ENCODE results near the gene IL17REL. TPM values are rescaled to one million over a fixed set of nuclear protein-coding genes. Genes with fewer than 3 reads are reported as not detected.

Gene IL17REL
- total and polyA plus RNA-seq, 2 of the 13 experiments (the other 11 are each of a cell fraction or from before 2014, with no cell fraction given): not detected

DNA sequence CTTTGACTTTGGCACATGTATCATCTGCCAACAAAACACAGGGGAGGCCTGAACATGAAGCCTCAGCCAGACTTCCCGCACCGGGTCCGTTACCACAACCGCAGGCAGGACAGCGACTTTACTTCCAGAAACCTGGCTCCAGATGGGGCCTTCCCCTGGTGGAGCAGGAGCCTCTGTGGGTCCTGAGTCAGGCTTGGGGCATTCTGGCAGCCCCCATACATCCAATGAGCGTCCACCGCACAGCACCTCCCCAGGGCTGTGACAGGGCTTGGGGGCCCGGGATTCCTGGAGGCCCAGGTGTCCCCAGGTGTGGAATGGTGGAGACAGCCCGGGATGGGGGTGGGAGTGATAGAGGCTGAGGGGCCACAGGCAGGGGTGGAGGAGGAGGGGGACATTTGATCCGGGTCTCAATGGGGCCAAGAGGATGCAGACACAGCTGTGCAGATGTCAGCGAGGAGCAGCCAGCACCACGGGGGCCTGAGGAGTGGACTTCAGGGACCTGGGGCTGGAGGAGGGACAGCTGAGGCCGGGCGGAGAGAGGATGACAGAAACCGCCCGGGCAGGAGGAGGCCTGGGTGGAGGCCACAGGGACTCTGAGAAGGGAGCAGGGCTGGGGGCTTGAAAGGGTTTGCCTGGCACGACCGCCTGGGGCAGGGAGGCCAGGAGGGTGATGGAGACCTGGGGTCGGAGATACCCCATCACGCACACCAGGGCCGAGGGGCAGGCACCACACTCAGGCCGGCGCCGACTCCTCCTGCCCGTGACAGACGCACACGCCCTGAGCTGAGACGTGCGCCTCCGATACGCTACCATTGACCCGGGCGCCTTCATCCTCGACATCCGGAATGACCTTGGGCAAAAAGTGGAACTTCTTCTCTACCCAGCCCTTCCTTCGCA, 37.0 kb upstream of the IL17REL start:
- in situ Hi-C loops (cut with HindIII; ENCODE audit: extremely low pct_ligation_motif_present, low pct_unique_long_range_greater_than_20kb) (no loop called here), intact Hi-C loops (cut with micrococcal nuclease; ENCODE audit: unreplicated experiment) (no loop called here)
- H3K27ac ChIP-seq (ENCODE audit: extremely low read length, insufficient read depth, low read length): no peak overlapping the region
- DNase-seq (ENCODE audit: low spot score) (no peak), ATAC-seq (no peak), FAIRE-seq (no peak)
- H3K27me3 ChIP-seq (ENCODE audit: control insufficient read depth in 1 of 2, insufficient read depth in 2 of 2, low read length in 2 of 2): peaks cover 3 to 43% of the 10 kb centered on the region in 2 experiments; a peak in 4 of 5 replicates
- no peak overlapping the region for H3K9ac ChIP-seq (ENCODE audit: insufficient read depth, low read depth, low read length)
- WGBS (ENCODE audit: low lambda C conversion rate): 54% methylated on average over 21 of the region's 36 CpGs
- H3K4me1 ChIP-seq (ENCODE audit: insufficient read depth, low read length): no peaks in the 10 kb centered on the region
- H3K4me2 ChIP-seq (ENCODE audit: low read depth, low read length): no peak overlapping the region
- no peak overlapping the region for H2AFZ ChIP-seq (ENCODE audit: low read length)
- no peaks in the 10 kb centered on the region for H3K36me3 ChIP-seq (replicated peaks in 1 of 2; ENCODE audit: control insufficient read depth in 1 of 2, insufficient read depth in 2 of 2, low read length in 2 of 2)
- no TSS peak for BruUV-seq (replicated peaks)
- H3K4me3 ChIP-seq (replicated peaks in 1 of 3; ENCODE audit: insufficient read depth in 1 of 3, low read depth in 2 of 3, low read length in 3 of 3): no peak overlapping the region
- no peaks in the 10 kb centered on the region for H4K20me1 ChIP-seq (ENCODE audit: insufficient read depth, low read length)
- H3K9me3 ChIP-seq (ENCODE audit: low read length): no peaks in the 10 kb centered on the region
- ChIA-PET POLR2A (no interaction called here), CTCF (ENCODE audit: low intra/inter-chr PET ratio, low total read pairs) (no interaction called here)
- no peaks in the 10 kb centered on the region for H3K79me2 ChIP-seq (ENCODE audit: insufficient read depth, low read length)
- TF ChIP-seq RFX1 (IDR thresholded peaks at IDR 0.05) (no peak), ZNF501 (CRISPR knock-in tag; IDR thresholded peaks at IDR 0.05) (no peak), PHF5A (CRISPR knock-in tag; IDR thresholded peaks at IDR 0.05; ENCODE audit: low read depth, unreplicated experiment) (no peak), KLF6 (CRISPR knock-in tag; IDR thresholded peaks at IDR 0.05) (no peak), ZFP36L1 (CRISPR knock-in tag; IDR thresholded peaks at IDR 0.05) (no peak), ZNF674 (CRISPR knock-in tag; IDR thresholded peaks at IDR 0.05; ENCODE audit: low read depth) (no peak), ZNF556 (CRISPR knock-in tag; IDR thresholded peaks at IDR 0.05; ENCODE audit: borderline replicate concordance) (no peak), ZNF83 (CRISPR knock-in tag; IDR thresholded peaks at IDR 0.05; ENCODE audit: borderline replicate concordance) (no peak), GPBP1L1 (CRISPR knock-in tag; IDR thresholded peaks at IDR 0.05) (no peak), ZNF350 (CRISPR knock-in tag; IDR thresholded peaks at IDR 0.05; ENCODE audit: borderline replicate concordance, low read depth) (no peak), KDM2A (CRISPR knock-in tag; IDR thresholded peaks at IDR 0.05; ENCODE audit: borderline replicate concordance, low read depth) (no peak), ZSCAN5A (CRISPR knock-in tag; IDR thresholded peaks at IDR 0.05; ENCODE audit: borderline replicate concordance) (no peak), GTF3A (CRISPR knock-in tag; conservative IDR thresholded peaks at IDR 0.05) (no peak)
- TF ChIP-seq, protein P1, sequence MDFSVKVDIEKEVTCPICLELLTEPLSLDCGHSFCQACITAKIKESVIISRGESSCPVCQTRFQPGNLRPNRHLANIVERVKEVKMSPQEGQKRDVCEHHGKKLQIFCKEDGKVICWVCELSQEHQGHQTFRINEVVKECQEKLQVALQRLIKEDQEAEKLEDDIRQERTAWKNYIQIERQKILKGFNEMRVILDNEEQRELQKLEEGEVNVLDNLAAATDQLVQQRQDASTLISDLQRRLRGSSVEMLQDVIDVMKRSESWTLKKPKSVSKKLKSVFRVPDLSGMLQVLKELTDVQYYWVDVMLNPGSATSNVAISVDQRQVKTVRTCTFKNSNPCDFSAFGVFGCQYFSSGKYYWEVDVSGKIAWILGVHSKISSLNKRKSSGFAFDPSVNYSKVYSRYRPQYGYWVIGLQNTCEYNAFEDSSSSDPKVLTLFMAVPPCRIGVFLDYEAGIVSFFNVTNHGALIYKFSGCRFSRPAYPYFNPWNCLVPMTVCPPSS (IDR thresholded peaks at IDR 0.05): no peak
- TF ChIP-seq, protein P2, sequence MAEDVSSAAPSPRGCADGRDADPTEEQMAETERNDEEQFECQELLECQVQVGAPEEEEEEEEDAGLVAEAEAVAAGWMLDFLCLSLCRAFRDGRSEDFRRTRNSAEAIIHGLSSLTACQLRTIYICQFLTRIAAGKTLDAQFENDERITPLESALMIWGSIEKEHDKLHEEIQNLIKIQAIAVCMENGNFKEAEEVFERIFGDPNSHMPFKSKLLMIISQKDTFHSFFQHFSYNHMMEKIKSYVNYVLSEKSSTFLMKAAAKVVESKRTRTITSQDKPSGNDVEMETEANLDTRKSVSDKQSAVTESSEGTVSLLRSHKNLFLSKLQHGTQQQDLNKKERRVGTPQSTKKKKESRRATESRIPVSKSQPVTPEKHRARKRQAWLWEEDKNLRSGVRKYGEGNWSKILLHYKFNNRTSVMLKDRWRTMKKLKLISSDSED (CRISPR knock-in tag; IDR thresholded peaks at IDR 0.05): no peak
- TF ChIP-seq, protein P3, sequence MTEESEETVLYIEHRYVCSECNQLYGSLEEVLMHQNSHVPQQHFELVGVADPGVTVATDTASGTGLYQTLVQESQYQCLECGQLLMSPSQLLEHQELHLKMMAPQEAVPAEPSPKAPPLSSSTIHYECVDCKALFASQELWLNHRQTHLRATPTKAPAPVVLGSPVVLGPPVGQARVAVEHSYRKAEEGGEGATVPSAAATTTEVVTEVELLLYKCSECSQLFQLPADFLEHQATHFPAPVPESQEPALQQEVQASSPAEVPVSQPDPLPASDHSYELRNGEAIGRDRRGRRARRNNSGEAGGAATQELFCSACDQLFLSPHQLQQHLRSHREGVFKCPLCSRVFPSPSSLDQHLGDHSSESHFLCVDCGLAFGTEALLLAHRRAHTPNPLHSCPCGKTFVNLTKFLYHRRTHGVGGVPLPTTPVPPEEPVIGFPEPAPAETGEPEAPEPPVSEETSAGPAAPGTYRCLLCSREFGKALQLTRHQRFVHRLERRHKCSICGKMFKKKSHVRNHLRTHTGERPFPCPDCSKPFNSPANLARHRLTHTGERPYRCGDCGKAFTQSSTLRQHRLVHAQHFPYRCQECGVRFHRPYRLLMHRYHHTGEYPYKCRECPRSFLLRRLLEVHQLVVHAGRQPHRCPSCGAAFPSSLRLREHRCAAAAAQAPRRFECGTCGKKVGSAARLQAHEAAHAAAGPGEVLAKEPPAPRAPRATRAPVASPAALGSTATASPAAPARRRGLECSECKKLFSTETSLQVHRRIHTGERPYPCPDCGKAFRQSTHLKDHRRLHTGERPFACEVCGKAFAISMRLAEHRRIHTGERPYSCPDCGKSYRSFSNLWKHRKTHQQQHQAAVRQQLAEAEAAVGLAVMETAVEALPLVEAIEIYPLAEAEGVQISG (CRISPR knock-in tag; IDR thresholded peaks at IDR 0.05): no peak

Measured in HepG2 (cell line).